Glutamatergic neuron (in vitro differentiated cells): ENCODE results near the gene ATP1B2. TPM values are rescaled to one million over a fixed set of nuclear protein-coding genes. Genes with fewer than 3 reads are reported as not detected.
A peak's percentile ranks its signal among the peaks of the same experiment; 100 is the strongest.

ENCODE experiments used
- DNase-seq: peaks from one replicate; pipeline ENCODE4 v3.0.0; 2022
- H3K27ac Mint-ChIP-seq: one replicate; pipeline ENCODE4 v1.8.0; 2020; ENCODE audit warnings: mild to moderate bottlenecking, mixed read lengths, inconsistent platforms; ENCODE audit not compliant: unreplicated experiment
- H3K27me3 Mint-ChIP-seq: one replicate; pipeline ENCODE4 v1.8.0; 2020; ENCODE audit warnings: mild to moderate bottlenecking, moderate library complexity, mixed read lengths, inconsistent platforms; ENCODE audit not compliant: unreplicated experiment
- H3K36me3 Mint-ChIP-seq: one replicate; pipeline ENCODE4 v1.8.0; 2020; ENCODE audit warnings: mild to moderate bottlenecking, mixed read lengths, inconsistent platforms; ENCODE audit not compliant: unreplicated experiment
- H3K4me1 Mint-ChIP-seq: one replicate; pipeline ENCODE4 v1.8.0; 2020; ENCODE audit warnings: mild to moderate bottlenecking, low read depth, mixed read lengths, inconsistent platforms; ENCODE audit not compliant: unreplicated experiment
- H3K4me3 Mint-ChIP-seq: one replicate; pipeline ENCODE4 v1.8.0; 2020; ENCODE audit warnings: mild to moderate bottlenecking, mixed read lengths, inconsistent platforms; ENCODE audit not compliant: unreplicated experiment
- H3K9me3 Mint-ChIP-seq: one replicate; pipeline ENCODE4 v1.8.0; 2020; ENCODE audit warnings: mild to moderate bottlenecking, moderate library complexity, mixed read lengths, inconsistent platforms; ENCODE audit not compliant: unreplicated experiment
- CTCF ChIP-seq: fragments of 200-600 bp; sonication (generic); IDR thresholded peaks from one replicate; pipeline ENCODE4 v1.5.0; 2021; ENCODE audit not compliant: partially characterized antibody, unreplicated experiment
- total RNA-seq: library from RNA; stranded (reverse); fragmentation: NEBNext Ultra II Directional; extraction: Animal tissue kit (Norgen Biotek cat#: 25700); gene quantifications from one replicate; pipeline ENCODE4 v1.2.1, GENCODE V29; 2021; ENCODE audit not compliant: unreplicated experiment

Gene ATP1B2
- total RNA-seq, 1 donor from 2014 or later, result 11.3 TPM

GRCh38 chr17:7703584-7704479 is 53.1 kb downstream of the ATP1B2 start:
- DNase-seq, result peak; percentile 69
- peak overlapping the region; percentile 62 for H3K27ac Mint-ChIP-seq

DNA sequence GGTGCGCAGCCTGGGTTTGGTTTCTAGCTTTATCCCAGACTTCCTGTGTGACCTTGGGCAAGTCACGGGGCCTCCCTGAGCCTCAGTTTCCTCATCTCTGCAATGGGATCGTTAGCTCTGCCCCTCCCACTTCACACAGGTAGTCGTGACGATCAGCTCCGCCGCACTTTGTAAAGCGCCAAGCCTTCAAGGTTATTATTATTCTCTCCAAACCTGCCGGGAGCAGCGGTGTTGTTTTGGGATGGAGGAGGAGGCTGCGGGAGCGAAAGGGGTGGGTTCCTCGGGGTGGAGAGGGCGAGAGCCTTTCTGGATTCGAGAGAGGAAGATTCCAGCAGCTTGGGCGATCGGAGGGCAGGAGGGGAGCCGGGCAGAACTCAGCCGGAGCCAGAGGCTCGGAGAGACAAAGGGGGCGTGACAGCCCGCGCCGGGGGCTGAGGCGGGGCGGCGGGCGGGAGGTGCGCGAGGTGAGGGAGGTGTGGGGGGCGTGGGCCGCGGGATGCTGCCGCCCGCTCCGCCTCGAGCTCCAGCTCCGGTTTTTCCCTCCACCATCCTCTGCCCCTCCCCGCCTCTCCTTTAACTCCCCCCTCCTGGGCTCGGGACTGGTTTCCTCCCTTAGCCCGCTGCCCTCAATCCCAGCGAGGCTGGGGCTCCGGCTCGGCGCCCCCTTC is 54.0 kb downstream of the ATP1B2 start, which contains the start of gene EFNB3:
Gene EFNB3 (plus strand): TSS at position 602 of the 668 bp plus-strand sequence. CDS start 397 bp downstream, outside the sequence.
- H3K9me3 Mint-ChIP-seq, result peaks cover 4% of the 10 kb centered on the region
- peak within 1 kb of the TSS; percentile 62 for H3K27ac Mint-ChIP-seq
- TF ChIP-seq CTCF, result no peak
- H3K36me3 Mint-ChIP-seq, result no peaks in the 10 kb centered on the region
- peak within 1 kb of the TSS; percentile 89 for H3K4me3 Mint-ChIP-seq
- H3K27me3 Mint-ChIP-seq, result peaks cover 21% of the 10 kb centered on the region
- H3K4me1 Mint-ChIP-seq, result peaks cover 18% of the 10 kb centered on the region
- peak; percentile 73 for DNase-seq

More at GRCh38 chr17:7703584-7704479, 53.1 kb downstream of the ATP1B2 start:
- Mint-ChIP-seq H3K9me3 (peaks cover 4% of the 10 kb centered on the region), H3K27me3 (peaks cover 21% of the 10 kb centered on the region), H3K36me3 (no peaks in the 10 kb centered on the region), H3K4me1 (peaks cover 18% of the 10 kb centered on the region), H3K4me3 (peak overlapping the region; percentile 86)
- no peak for TF ChIP-seq CTCF

GRCh38 chr17:7705269-7706255 is 54.8 kb downstream of the ATP1B2 start:
- peaks cover 23% of the 10 kb centered on the region for H3K27me3 Mint-ChIP-seq
- H3K4me1 Mint-ChIP-seq, result peaks cover 18% of the 10 kb centered on the region
- H3K4me3 Mint-ChIP-seq, result peak overlapping the region; percentile 89
- DNase-seq, result no peak
- H3K36me3 Mint-ChIP-seq, result no peaks in the 10 kb centered on the region
- no peak overlapping the region for H3K27ac Mint-ChIP-seq
- TF ChIP-seq CTCF, result no peak
- H3K9me3 Mint-ChIP-seq, result peaks cover 4% of the 10 kb centered on the region

- Mint-ChIP-seq H3K9me3 (peaks cover 6% of the 10 kb centered on the region), H3K27ac (peak overlapping the region; percentile 6), H3K27me3 (peaks cover 26% of the 10 kb centered on the region), H3K36me3 (no peaks in the 10 kb centered on the region), H3K4me3 (peak overlapping the region; percentile 89), H3K4me1 (peaks cover 23% of the 10 kb centered on the region)
- no peak for DNase-seq
- no peak for TF ChIP-seq CTCF
Observed at GRCh38 chr17:7706631-7707354, 56.1 kb downstream of the ATP1B2 start.

Other genes starting within 250 kb of the ATP1B2 start
- gene TMEM256, start 246.8 kb upstream of the ATP1B2 start, total RNA-seq, result 51.6 TPM
- gene NLGN2, start 243.1 kb upstream of the ATP1B2 start, total RNA-seq, result 90.8 TPM
- not detected for gene SPEM1, start 230.6 kb upstream of the ATP1B2 start, total RNA-seq
- not detected for gene SPEM2, start 225.3 kb upstream of the ATP1B2 start, total RNA-seq
- gene SPEM3, start 222.1 kb upstream of the ATP1B2 start, total RNA-seq, result not detected
- 0.42 TPM for gene TMEM102, start 215.5 kb upstream of the ATP1B2 start, total RNA-seq
- 4.8 TPM for gene FGF11, start 211.4 kb upstream of the ATP1B2 start, total RNA-seq
- 16.4 TPM for gene CHRNB1, start 205.9 kb upstream of the ATP1B2 start, total RNA-seq
- 25.1 TPM for gene ZBTB4, start 171.3 kb upstream of the ATP1B2 start, total RNA-seq
- 0.34 TPM for gene SLC35G6, start 169.5 kb upstream of the ATP1B2 start, total RNA-seq
- gene POLR2A, start 166.6 kb upstream of the ATP1B2 start, total RNA-seq, result 200 TPM
- gene TNFSF12, start 101.9 kb upstream of the ATP1B2 start, total RNA-seq, result 0.83 TPM
- gene TNFSF13, start 92.2 kb upstream of the ATP1B2 start, total RNA-seq, result not detected
- 66.4 TPM for gene SENP3, start 89.0 kb upstream of the ATP1B2 start, total RNA-seq
- not detected for gene CD68, start 71.3 kb upstream of the ATP1B2 start, total RNA-seq
- gene MPDU1, start 67.1 kb upstream of the ATP1B2 start, total RNA-seq, result 60.2 TPM
- gene SOX15, start 60.8 kb upstream of the ATP1B2 start, total RNA-seq, result 1.7 TPM
- gene FXR2, start 36.0 kb upstream of the ATP1B2 start, total RNA-seq, result 108 TPM
- 97.3 TPM for gene SAT2, start 23.1 kb upstream of the ATP1B2 start, total RNA-seq
- not detected for gene SHBG, start 20.8 kb upstream of the ATP1B2 start, total RNA-seq
- 38.2 TPM for gene TP53, start 36.6 kb downstream of the ATP1B2 start, total RNA-seq
- 19.5 TPM for gene WRAP53, start 37.6 kb downstream of the ATP1B2 start, total RNA-seq
- 17.9 TPM for gene EFNB3, start 54.3 kb downstream of the ATP1B2 start, total RNA-seq
- 0.07 TPM for gene DNAH2, start 66.8 kb downstream of the ATP1B2 start, total RNA-seq
- 191 TPM for gene KDM6B, start 183.3 kb downstream of the ATP1B2 start, total RNA-seq
- gene TMEM88, start 204.1 kb downstream of the ATP1B2 start, total RNA-seq, result 23.7 TPM
- gene NAA38, start 206.6 kb downstream of the ATP1B2 start, total RNA-seq, result 49.7 TPM
- 9.2 TPM for gene CYB5D1, start 207.1 kb downstream of the ATP1B2 start, total RNA-seq
- gene CHD3, start 237.9 kb downstream of the ATP1B2 start, total RNA-seq, result 129 TPM